Loucy (cell line): Measurements from ENCODE around the gene KLHDC3.

ENCODE experiments used
- CTCF ChIP-seq: fragments of 200-600 bp; sonication (generic); conservative IDR thresholded peaks from 2 replicates; pipeline ENCODE4 v1.5.1; 2014; ENCODE audit warnings: mild to moderate bottlenecking, antibody characterized with exemption, low read length
- EZH2phosphoT487 ChIP-seq: fragments of 200-600 bp; IDR thresholded peaks from 2 replicates; pipeline ENCODE4 v1.6.1; 2018; ENCODE audit warnings: antibody characterized with exemption, mild to moderate bottlenecking, moderate library complexity, borderline replicate concordance

- TF ChIP-seq CTCF (no peak), EZH2phosphoT487 (no peak)
Observed at GRCh38 chr6:43059168-43060033, 45.4 kb downstream of the KLHDC3 start, which contains the start of the genes KLC4 and MRPL2.
